Measurements from ENCODE around the gene MDH2.
"Not testable (repeated sequence)": the region's sequence is repeated elsewhere in the genome, so short reads cannot be mapped to it uniquely, and the experiment has no call there.

GRCh38 chr7:76084115-76084514, 36.2 kb downstream of the MDH2 start:
- not testable (repeated sequence) for TF ChIP-seq CTCF, EP300, POLR2A (IDR thresholded peaks at IDR 0.05)
